MM.1S (cell line): ENCODE measurements around the gene LYSET.

ENCODE experiments used
- DNase-seq: peaks from one replicate; pipeline ENCODE4 v3.0.0-alpha.2; 2015
- H2AFZ ChIP-seq: fragments of 300-600 bp; sonication (generic); 2 replicates; pipeline ENCODE4 v1.6.0; 2016; ENCODE audit warnings: antibody characterized with exemption, low read length
- H3F3A ChIP-seq: fragments of 300-600 bp; sonication (generic); 2 replicates; pipeline ENCODE4 v1.6.1; 2016; ENCODE audit warnings: mild to moderate bottlenecking, antibody characterized with exemption, low read length, moderate library complexity, mixed read lengths; ENCODE audit not compliant: insufficient read depth
- H3K27ac ChIP-seq: fragments of 300-600 bp; sonication (generic); 2 replicates; pipeline ENCODE4 v1.5.1; 2016; ENCODE audit warnings: mild to moderate bottlenecking, low read length
- H3K27me3 ChIP-seq: fragments of 300-600 bp; sonication (generic); replicated peaks from 2 replicates; pipeline ENCODE4 v1.6.0; 2016; ENCODE audit warnings: low read length; ENCODE audit not compliant: insufficient read depth
- H3K36me3 ChIP-seq: fragments of 300-600 bp; sonication (generic); replicated peaks from 2 replicates; pipeline ENCODE4 v1.6.1; 2016; ENCODE audit warnings: mild to moderate bottlenecking, low read length, mixed read lengths; ENCODE audit not compliant: insufficient read depth
- H3K4me1 ChIP-seq: fragments of 300-600 bp; sonication (generic); 2 replicates; pipeline ENCODE4 v1.6.1; 2016; ENCODE audit warnings: low read length, mixed read lengths
- H3K4me2 ChIP-seq: fragments of 300-600 bp; sonication (generic); 2 replicates; pipeline ENCODE4 v1.6.0; 2016; ENCODE audit warnings: low read depth, low read length
- H3K4me3 ChIP-seq: fragments of 300-600 bp; sonication (generic); 2 replicates; pipeline ENCODE4 v1.5.1; 2016; ENCODE audit warnings: low read length, mixed read lengths
- H3K79me2 ChIP-seq: fragments of 300-600 bp; sonication (generic); 2 replicates; pipeline ENCODE4 v1.6.1; 2016; ENCODE audit warnings: mixed run types, low read length, mixed read lengths
- H3K9ac ChIP-seq: fragments of 300-600 bp; sonication (generic); 2 replicates; pipeline ENCODE4 v1.6.1; 2016; ENCODE audit warnings: low read length, mixed read lengths
- H3K9me2 ChIP-seq: fragments of 300-600 bp; sonication (generic); replicated peaks from 2 replicates; pipeline ENCODE4 v1.6.1; 2016; ENCODE audit warnings: mild to moderate bottlenecking, low read length, mixed read lengths; ENCODE audit not compliant: insufficient read depth
- H3K9me3 ChIP-seq: fragments of 300-600 bp; sonication (generic); replicated peaks from 2 replicates; pipeline ENCODE4 v1.6.1; 2016; ENCODE audit warnings: mild to moderate bottlenecking, low read length, mixed read lengths; ENCODE audit not compliant: insufficient read depth
- H4K20me1 ChIP-seq: fragments of 300-600 bp; sonication (generic); 2 replicates; pipeline ENCODE4 v1.6.1; 2016; ENCODE audit warnings: mild to moderate bottlenecking, low read length, moderate library complexity, mixed read lengths; ENCODE audit not compliant: insufficient read depth
- EZH2 ChIP-seq: fragments of 300-600 bp; sonication (generic); optimal IDR thresholded peaks from 2 replicates; pipeline ENCODE3; 2017; ENCODE audit warnings: low read depth, mild to moderate bottlenecking, antibody characterized with exemption, low read length, mixed read lengths
- EZH2phosphoT487 ChIP-seq: fragments of 300-600 bp; sonication (generic); IDR thresholded peaks from 2 replicates; pipeline ENCODE4 v1.6.1; 2018; ENCODE audit warnings: antibody characterized with exemption, low read length
- TF ChIP-seq, protein P1 (sequence below): fragments of 300-600 bp; sonication (generic); IDR thresholded peaks from 2 replicates; pipeline ENCODE4 v1.5.1; 2016; ENCODE audit warnings: antibody characterized with exemption, low read length, mixed read lengths

The LYSET gene

DNA sequence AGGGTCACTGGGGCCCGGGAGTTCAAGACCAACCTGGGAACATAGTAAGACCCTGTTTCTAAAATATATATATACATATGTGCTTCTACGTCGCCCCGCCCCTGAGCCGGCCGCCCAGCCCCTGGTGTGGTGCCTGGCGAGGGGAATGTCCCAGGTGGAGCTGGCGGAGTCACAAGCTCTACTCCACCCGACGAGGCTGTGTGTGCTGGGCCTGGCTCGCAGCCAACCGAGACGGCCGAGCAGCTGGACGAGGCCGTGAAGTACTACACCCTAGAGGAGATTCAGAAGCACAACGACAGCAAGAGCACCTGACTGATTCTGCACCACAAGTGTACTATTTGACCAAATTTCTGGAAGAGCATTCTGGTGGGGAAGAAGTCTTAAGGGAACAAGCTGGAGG, 47.3 kb upstream of the LYSET start:
- no peak for DNase-seq
- H3K9ac ChIP-seq: no peak overlapping the region
- H3K36me3 ChIP-seq: no peaks in the 10 kb centered on the region
- no peak overlapping the region for H2AFZ ChIP-seq
- no peaks in the 10 kb centered on the region for H3K27me3 ChIP-seq
- H4K20me1 ChIP-seq: no peaks in the 10 kb centered on the region
- no peaks in the 10 kb centered on the region for H3K9me3 ChIP-seq
- TF ChIP-seq EZH2: no peak
- TF ChIP-seq EZH2phosphoT487: no peak
- TF ChIP-seq, protein P1, sequence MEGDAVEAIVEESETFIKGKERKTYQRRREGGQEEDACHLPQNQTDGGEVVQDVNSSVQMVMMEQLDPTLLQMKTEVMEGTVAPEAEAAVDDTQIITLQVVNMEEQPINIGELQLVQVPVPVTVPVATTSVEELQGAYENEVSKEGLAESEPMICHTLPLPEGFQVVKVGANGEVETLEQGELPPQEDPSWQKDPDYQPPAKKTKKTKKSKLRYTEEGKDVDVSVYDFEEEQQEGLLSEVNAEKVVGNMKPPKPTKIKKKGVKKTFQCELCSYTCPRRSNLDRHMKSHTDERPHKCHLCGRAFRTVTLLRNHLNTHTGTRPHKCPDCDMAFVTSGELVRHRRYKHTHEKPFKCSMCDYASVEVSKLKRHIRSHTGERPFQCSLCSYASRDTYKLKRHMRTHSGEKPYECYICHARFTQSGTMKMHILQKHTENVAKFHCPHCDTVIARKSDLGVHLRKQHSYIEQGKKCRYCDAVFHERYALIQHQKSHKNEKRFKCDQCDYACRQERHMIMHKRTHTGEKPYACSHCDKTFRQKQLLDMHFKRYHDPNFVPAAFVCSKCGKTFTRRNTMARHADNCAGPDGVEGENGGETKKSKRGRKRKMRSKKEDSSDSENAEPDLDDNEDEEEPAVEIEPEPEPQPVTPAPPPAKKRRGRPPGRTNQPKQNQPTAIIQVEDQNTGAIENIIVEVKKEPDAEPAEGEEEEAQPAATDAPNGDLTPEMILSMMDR: no peak
- no peaks in the 10 kb centered on the region for H3K79me2 ChIP-seq
- H3F3A ChIP-seq: no peaks in the 10 kb centered on the region
- no peaks in the 10 kb centered on the region for H3K4me1 ChIP-seq
- H3K4me2 ChIP-seq: no peak overlapping the region
- no peak overlapping the region for H3K4me3 ChIP-seq
- H3K9me2 ChIP-seq: no peaks in the 10 kb centered on the region
- no peak overlapping the region for H3K27ac ChIP-seq

DNA sequence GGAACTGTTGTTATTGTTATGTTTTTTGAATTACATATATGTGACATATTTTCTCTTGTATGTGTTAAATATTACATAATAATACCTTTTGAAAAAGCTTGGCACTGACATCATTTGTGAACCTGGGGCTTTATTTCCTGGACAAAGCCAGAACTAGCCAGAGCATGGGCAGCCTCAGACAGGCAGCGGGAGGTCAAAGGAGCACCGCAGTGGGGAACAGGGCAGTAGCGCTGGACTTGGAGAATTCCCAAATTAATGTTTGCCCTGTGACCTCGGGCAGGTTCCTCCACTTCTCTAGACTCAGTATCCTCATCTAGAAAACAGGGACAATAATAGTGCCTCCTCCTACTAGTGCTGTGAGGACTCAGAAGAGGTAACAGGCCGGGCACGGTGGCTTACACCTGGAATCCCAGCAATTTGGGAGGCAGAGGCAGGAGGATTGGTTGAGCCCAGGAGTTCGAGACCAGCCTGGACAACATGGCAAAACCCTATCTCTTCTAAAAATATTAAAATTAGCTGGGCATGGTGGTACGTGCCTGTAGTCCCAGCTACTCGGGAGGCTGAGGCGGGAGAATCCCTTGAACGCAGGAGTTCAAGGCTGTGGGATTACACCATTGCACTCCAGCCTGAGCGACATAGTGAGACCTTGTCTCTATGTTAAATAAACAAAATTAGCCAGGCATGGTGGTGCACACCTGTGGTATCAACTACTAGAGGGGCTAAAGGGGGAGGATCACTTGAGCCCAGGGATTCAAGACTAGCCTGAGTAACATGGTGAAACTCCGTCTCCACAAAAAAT, 42.1 kb upstream of the LYSET start:
- DNase-seq: no peak

DNA sequence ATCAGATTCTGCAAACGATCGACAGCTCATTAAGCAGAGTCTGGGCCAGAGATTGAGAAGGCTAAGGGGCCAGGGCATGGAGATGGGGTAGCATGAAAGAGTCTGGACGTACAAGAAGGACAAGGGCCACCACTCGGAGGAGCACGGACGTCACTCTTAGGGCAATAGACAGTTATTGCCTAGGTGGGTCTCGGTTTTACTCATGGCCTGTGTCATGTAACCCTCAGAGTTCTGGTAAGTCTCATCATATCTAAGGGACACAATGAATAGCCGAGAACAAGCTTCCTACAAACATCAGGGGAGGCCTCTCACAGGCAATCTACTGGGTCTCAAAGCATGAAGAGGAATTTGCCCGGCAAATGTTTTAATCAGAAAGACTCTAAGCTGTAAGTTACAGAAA, 39.0 kb upstream of the LYSET start:
- no peak for TF ChIP-seq EZH2phosphoT487
- TF ChIP-seq, protein P1: no peak
- TF ChIP-seq EZH2: no peak
- no peaks in the 10 kb centered on the region for H3K9me2 ChIP-seq
- H3K27me3 ChIP-seq: no peaks in the 10 kb centered on the region
- no peaks in the 10 kb centered on the region for H3K9me3 ChIP-seq
- no peaks in the 10 kb centered on the region for H3K79me2 ChIP-seq
- no peak for DNase-seq
- H3K4me1 ChIP-seq: no peaks in the 10 kb centered on the region
- H2AFZ ChIP-seq: no peak overlapping the region
- no peak overlapping the region for H3K9ac ChIP-seq
- no peak overlapping the region for H3K27ac ChIP-seq
- H4K20me1 ChIP-seq: no peaks in the 10 kb centered on the region
- no peaks in the 10 kb centered on the region for H3F3A ChIP-seq
- no peaks in the 10 kb centered on the region for H3K36me3 ChIP-seq
- H3K4me3 ChIP-seq: no peak overlapping the region
- no peak overlapping the region for H3K4me2 ChIP-seq

More for the DNA sequence above, 42.1 kb upstream of the LYSET start:
- H4K20me1 ChIP-seq: no peaks in the 10 kb centered on the region
- H2AFZ ChIP-seq: no peak overlapping the region
- H3K9ac ChIP-seq: no peak overlapping the region
- no peak overlapping the region for H3K4me2 ChIP-seq
- H3K27me3 ChIP-seq: no peaks in the 10 kb centered on the region
- H3F3A ChIP-seq: no peaks in the 10 kb centered on the region
- H3K79me2 ChIP-seq: no peaks in the 10 kb centered on the region
- H3K9me3 ChIP-seq: no peaks in the 10 kb centered on the region
- H3K36me3 ChIP-seq: no peaks in the 10 kb centered on the region
- no peaks in the 10 kb centered on the region for H3K9me2 ChIP-seq
- no peak for TF ChIP-seq EZH2
- TF ChIP-seq, protein P1: no peak
- no peak for TF ChIP-seq EZH2phosphoT487
- no peaks in the 10 kb centered on the region for H3K4me1 ChIP-seq
- H3K27ac ChIP-seq: no peak overlapping the region
- H3K4me3 ChIP-seq: no peak overlapping the region
